ENCODE results near the gene P2RX2.

Gene P2RX2

GRCh38 chr12:132604668-132605441, 13.7 kb upstream of the P2RX2 start:
- in situ Hi-C loops (cut with MboI; ENCODE audit: low sequenced_read_pairs, unreplicated experiment) = loop anchor here (25.0 kb wide), 1 partner anchor 193 kb away; no protein-coding TSS in a partner anchor
- DNase-seq (ENCODE audit: low spot score) = no peak
- TF ChIP-seq CTCF (IDR thresholded peaks at IDR 0.05; ENCODE audit: borderline replicate concordance, control extremely low read depth, extremely low read depth, insufficient read depth, missing control alignments) = no peak

- DNase-seq (ENCODE audit: low spot score) = no peak
- TF ChIP-seq CTCF (IDR thresholded peaks at IDR 0.05; ENCODE audit: borderline replicate concordance, control extremely low read depth, extremely low read depth, insufficient read depth, missing control alignments) = no peak
- in situ Hi-C loops (cut with MboI; ENCODE audit: low sequenced_read_pairs, unreplicated experiment) = loop anchor here (25.0 kb wide), 1 partner anchor 194 kb away; no protein-coding TSS in a partner anchor
These were observed 12.7 kb upstream of the P2RX2 start for GRCh38 chr12:132605892-132606291.

- DNase-seq (ENCODE audit: low spot score) = no peak
- no peak for TF ChIP-seq CTCF (IDR thresholded peaks at IDR 0.05; ENCODE audit: borderline replicate concordance, control extremely low read depth, extremely low read depth, insufficient read depth, missing control alignments)
- in situ Hi-C loops (cut with MboI; ENCODE audit: low sequenced_read_pairs, unreplicated experiment) = loop anchor here (25.0 kb wide), 1 partner anchor 194 kb away; no protein-coding TSS in a partner anchor
These were observed 12.1 kb upstream of the P2RX2 start for GRCh38 chr12:132606466-132606865.

GRCh38 chr12:132606927-132607326, 11.6 kb upstream of the P2RX2 start:
- no peak for TF ChIP-seq CTCF (IDR thresholded peaks at IDR 0.05; ENCODE audit: borderline replicate concordance, control extremely low read depth, extremely low read depth, insufficient read depth, missing control alignments)
- in situ Hi-C loops (cut with MboI; ENCODE audit: low sequenced_read_pairs, unreplicated experiment) = loop anchor here (25.0 kb wide), 1 partner anchor 195 kb away; no protein-coding TSS in a partner anchor
- no peak for DNase-seq (ENCODE audit: low spot score)

GRCh38 chr12:132608231-132609171, 10.1 kb upstream of the P2RX2 start:
- DNase-seq (ENCODE audit: low spot score) = no peak
- TF ChIP-seq CTCF (IDR thresholded peaks at IDR 0.05; ENCODE audit: borderline replicate concordance, control extremely low read depth, extremely low read depth, insufficient read depth, missing control alignments) = no peak
- in situ Hi-C loops (cut with MboI; ENCODE audit: low sequenced_read_pairs, unreplicated experiment) = loop anchor here (25.0 kb wide), 1 partner anchor 196 kb away; no protein-coding TSS in a partner anchor

- no peak for TF ChIP-seq CTCF (IDR thresholded peaks at IDR 0.05; ENCODE audit: borderline replicate concordance, control extremely low read depth, extremely low read depth, insufficient read depth, missing control alignments)
- DNase-seq (ENCODE audit: low spot score) = no peak
- in situ Hi-C loops (cut with MboI; ENCODE audit: low sequenced_read_pairs, unreplicated experiment) = loop anchor here (25.0 kb wide), 1 partner anchor 198 kb away; no protein-coding TSS in a partner anchor
These were observed 8.4 kb upstream of the P2RX2 start, which contains the start of gene LRCOL1 for GRCh38 chr12:132610051-132610759. TSS of gene LRCOL1 (minus strand) at chr12:132610582. CDS start at chr12:132606251, 4,331 bp downstream.
